NCI-H2171 (cell line): ENCODE data around the gene GMDS.

Experiments
- DNase-seq: peaks from one replicate; lab custom pipeline; 2025; lab: John Stamatoyannopoulos, UW

Gene GMDS

DNA sequence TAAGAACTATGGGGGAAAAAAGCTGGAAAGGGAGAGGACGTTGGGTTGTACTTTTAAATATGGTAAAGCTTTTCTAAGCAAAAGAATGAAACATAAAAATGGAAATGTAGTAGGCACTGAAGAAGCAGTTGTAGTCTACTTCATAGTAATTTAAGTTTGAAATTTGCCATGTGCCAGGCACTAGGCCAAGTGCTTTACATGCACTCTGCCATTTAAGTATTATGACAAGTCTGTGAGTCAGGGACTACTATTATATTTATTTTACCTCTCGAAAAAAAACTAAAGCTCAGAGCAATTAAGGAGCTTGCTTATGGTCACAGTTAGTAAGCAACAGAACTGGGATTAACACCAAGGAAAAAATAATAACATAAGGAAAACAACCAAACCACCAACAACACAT lies 257.8 kb downstream of the GMDS start:
- no peak for DNase-seq

DNA sequence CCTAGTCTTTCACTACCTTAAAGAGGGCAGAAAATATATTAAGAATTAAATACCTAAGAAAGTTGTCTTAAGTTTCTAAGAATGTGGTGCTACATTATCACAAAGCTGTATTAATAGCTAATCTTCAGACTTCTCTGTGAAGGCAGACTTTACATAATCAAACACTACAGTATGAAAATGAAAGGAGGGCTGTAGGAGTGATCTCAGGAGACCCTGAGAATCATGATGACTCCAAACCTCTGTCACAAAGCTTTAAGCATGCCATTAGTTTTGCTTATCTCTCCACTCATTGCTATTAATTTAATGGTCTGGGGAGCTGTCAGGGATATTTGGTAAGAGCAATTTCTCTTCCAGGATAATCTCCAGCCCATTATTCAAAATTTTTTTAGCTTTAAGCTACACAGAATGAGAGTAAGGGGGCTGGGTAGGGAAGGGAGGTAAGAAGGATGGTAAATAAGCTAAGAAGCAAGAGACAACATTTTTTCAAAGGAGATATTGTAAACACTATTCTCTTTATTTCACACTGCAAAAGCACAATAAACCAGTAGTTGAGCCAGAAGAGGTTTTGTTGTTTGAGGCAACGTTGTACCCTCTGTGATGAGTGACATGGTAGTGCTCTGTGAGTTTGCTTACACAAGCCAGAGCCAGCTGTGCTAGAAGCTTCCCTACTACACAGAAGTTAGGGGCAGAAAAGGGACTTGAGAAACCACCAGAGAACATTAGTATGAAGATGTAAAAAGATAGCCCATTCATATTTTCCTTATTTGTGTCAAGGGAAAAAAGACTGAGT lies 258.8 kb downstream of the GMDS start:
- DNase-seq, result no peak

DNA sequence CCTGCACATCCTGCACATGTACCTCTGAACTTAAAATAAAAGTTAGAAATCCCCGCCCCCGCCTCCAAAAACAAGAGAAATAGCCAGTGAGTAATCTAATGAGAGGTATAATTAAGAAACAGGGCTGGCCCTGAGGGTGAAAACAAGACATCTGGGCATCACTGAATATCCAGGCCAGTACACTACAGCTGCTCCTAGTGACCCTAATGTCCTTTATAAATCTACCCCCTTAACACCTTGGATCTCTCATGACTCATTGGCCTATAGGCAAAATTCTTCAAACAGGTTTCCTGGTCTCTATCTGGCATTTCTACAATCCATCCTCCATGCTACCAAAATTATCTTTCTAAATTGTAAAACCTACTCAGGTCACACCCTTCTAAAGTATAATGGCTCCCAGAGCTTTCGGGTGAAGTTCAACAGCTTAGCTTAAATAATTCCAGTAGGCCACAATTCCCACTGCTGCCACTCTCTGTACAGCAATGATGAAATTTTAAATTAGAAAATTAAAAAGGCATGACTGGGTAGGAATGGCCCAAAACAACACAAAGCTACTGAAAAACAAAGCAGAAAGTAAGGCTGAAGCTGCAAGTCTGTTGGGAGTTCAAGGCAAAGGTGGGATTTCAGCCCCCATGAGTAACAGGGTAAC lies 260.9 kb downstream of the GMDS start:
- DNase-seq, result no peak

DNA sequence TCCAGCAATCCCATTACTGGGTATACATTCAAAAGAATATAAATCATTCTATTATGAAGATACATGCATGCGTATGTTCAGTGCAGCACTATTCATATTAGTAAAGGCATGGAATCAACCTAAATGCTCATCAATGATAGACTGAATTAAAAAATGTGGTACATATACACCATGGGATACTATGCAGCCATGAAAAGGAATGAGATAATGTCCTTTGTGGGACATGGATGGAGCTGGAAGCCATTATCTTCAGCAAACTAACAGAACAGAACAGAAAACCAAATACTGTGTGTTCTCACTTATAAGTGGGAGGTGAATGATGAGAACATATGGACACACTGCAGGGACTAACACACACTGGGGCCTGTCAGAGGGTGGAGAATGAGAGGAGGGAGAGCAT lies 261.6 kb downstream of the GMDS start:
- no peak for DNase-seq

DNA sequence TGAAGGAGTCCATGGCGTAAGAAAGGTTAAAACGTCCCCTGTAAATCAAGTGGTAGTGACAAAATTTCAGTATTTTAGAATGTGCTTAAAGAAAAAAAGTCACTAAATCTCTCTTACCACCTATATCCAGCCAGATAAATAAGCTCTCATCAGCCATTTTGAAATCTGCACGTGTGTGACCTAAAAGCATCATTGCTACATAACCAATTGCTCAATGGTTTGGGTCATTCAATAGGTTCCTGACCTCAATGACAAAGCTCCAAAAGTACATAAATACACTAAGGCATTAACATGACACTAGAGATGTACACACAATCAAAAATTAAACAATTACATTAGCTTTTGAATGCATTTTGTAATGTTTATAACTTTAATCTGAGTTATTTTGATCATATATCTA lies 272.4 kb downstream of the GMDS start:
- DNase-seq, result no peak

DNA sequence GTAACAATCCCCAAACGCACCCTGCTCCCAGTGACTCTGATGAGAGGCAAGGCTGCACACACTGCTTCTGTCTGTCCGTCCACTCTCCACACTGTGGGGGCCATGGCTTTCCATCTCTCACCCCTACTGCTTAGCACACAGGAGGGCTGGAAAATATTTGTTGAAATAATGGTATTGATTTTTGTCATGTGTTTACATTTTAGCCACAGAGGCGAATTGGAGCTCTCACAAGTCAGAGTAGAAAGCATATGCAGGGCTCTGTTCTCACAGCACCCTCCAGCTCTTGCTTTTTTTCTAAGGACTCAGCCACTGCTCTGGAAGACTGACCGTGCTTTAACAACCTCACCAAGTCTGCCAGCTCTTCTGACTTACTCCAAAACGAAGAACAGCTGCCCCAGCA lies 273.8 kb downstream of the GMDS start:
- DNase-seq, result no peak

DNA sequence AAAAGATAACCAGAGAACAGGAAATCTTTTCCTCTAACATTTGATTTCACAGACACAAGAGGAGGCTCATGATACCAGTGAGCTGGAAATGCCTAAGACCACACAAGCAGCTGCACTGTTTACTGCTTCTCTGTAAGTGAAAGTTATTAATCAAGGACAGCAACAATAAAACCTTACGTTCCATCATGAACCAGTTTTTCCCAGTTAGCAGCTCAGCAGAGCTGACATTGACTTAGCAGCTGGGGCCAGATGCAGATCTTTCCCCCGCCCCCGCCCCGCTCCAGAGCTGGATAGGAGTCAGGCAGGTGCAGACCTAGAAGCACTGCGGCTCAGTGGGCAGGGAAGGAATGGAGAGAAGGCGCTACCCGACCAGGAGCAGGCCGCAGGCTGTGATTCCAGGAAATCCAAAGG lies 275.2 kb downstream of the GMDS start:
- DNase-seq, result no peak

DNA sequence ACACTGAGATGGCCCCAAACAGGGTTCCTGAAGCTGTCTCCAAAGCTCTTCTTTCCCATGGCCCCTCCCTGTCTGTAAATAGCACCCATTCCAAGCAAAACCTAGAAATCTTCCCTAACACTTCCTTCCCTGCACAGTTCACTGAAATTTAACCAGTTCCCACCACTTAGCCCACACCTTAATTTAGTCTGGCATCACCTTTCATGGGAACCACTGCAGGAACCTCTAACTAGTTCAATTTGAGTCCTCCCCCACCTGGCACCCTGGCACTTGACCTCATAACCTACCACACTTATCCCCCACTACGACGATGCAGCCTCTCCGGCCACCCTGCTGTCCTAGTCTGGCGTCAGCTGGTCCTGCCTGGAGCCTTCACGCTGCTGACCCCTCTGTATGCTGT lies 278.7 kb downstream of the GMDS start:
- no peak for DNase-seq

DNA sequence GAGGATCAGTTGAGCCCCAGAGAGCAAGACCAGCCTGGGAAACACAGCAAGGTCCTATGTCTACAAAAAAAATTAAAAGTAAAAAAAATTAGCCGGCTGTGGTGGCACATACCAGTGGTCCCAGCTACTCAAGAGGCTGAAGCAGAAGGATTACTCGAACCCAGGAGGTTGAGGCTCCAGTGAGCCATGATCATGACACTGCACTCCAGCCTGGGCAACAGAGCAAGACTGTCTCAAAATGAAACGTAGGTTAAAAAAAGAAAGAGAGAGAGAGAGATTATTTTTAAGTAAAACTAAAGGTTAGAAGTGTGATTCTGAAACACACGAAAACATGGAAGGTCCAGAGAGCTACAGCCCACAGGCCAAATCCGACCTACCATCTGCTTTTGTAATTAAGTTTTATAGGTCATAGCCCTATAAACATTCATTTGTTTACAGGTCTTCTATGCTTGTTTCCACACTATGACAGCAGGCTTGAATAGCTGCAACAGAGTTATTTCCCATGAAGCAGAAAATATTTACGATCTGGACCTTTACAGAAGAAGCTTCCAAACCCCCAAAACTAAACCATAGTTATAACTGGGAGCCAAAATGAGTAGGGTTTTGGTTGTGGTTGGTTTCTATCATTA lies 279.7 kb downstream of the GMDS start:
- no peak for DNase-seq

DNA sequence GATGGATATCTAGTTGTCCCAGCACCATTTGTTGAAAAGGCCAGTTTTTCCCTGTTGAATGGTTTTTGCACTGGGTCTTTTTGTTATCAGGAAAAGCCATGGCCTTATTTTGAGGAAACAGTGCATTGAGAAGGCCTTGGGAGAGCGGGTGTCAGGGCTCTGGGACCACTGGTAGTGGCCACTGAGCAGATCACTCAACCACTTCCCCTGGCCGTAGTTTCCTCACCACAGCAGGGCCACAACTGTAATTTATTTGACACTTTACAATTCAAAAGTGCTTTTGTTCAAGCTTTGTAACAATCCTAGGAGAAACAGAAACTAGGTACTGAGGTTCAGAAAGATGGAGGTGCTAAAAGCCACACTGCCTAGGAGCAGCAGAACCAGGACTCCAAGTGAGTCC lies 281.8 kb downstream of the GMDS start:
- no peak for DNase-seq

DNA sequence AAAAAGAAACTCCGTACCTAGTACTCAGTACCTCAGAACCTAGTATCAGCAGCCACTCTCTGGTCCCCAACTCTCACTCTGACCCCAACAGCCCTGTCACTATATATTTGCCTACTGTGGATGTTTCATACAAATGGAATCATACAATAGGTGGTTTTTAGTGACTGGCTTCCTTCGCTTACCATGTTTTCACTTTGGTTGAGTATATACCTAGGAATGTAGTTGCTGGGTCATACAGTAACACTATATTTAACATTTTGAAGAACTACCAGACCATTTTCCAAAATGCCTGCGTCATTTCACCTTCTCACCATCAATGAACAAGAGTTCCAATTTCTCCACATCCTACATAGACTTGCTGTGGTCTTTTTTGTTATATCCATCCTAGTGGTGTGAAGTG lies 283.2 kb downstream of the GMDS start:
- no peak for DNase-seq

DNA sequence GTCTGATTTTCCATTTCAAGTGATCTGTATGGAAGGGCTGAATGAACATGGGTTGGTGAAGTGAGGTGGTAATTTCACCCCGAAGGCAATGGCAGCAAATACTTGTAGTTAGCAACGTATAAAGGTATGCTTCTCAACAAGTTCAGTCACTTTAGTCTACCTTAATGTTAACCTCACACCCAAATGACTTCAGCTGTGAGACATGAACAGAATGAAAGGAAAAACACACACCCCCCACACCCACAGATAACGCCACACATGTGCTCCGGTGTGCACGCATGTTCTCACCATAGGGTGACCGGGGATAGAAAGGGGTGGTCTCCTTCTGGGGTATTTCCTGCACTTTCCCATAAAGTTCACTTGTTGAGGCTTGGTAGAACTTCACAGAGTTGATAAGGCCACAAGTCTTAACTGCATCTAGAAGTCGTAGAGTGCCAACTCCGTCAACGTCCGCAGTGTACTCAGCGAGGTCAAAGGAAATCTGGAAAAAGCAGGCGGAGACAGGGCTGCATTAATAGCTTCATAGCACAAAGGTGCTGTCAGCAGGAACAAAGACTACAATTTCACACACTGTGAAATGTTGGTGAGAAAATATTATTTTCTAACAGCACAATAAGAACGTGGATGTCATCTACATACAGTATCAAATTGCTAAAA lies 284.8 kb downstream of the GMDS start:
- DNase-seq, result no peak

DNA sequence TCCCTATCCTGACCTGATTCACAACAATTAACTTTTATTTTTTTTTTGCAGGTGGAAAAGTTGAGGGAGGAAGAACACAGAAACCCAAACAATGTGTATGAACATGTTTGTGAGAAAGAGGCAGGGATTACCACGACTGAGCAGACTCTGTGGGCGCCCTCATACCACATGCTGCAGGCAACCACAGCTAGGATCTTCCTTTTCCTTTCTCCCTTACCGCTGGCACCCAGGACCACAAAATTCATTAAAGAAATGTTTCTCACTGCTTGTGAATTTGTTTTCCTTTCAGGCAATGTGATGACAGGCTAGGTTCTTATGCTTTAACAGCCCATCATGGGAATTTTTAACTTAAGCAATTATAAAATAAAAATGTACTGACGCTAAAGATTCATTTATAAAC lies 287.1 kb downstream of the GMDS start:
- no peak for DNase-seq

DNA sequence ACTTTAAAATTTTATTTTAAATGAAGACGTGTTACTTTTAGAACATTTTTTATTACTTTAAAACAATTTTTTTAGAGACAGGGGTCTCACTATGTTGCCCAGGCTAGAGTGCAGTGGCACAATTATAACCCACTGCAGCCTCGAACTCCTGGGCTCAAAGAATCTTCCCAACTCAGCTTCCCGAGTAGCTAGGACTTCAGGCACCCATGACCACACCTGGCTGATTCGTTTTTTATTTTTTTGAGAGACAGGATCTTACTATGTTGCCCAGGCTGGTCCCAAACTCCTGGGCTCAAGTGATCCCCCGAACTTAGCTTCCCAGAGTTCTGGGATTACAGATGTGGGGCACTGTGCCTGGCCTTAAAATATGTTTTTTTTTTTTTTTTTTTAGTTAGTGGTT lies 287.7 kb downstream of the GMDS start:
- DNase-seq, result no peak

DNA sequence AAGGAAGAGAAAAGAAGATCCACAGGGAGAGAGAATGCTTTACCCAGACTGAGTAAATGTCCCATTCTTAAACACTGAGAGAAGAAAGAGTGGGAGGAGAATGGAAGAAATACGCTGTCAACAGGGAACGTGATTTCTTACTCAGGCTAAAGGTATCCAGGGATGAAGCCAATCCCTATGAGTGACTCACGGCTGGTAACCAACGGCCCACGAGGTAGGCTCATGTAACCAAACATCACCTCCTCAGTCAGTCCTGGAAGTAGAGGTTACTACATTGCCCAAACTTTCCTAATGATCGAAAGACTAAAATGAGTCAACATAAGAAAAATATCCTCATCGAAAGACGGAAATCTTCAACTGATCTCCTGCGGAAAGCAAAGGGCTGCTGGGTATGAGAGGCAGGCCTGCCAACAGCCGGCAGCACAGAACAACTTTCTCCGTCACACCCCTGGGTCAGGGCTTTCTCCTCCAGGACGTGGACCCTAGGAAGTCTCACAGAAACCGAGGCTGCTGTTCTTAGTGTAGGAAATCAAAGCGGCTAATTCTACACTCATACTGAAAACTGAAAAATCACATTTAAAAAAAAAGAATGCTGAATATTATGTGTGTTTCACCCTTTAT lies 292.6 kb downstream of the GMDS start:
- DNase-seq, result no peak

DNA sequence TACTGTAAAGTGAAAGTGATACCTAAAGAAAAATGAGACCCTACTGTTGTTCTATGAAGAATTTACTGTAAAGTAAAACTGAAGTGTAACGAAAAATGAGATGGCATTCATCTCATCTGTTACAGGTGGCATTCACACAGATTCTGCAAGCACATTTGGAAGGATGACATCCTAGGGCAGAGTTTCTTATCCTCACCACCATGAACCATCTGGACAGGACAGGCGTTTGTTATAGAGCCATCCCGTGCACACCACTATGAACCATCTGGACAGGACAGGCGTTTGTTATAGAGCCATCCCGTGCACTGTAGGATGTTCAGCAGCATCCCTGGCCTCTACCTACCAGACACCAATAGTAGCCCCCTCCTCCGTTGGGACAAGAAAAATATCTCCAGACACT lies 294.8 kb downstream of the GMDS start:
- DNase-seq, result peak; percentile 3

DNA sequence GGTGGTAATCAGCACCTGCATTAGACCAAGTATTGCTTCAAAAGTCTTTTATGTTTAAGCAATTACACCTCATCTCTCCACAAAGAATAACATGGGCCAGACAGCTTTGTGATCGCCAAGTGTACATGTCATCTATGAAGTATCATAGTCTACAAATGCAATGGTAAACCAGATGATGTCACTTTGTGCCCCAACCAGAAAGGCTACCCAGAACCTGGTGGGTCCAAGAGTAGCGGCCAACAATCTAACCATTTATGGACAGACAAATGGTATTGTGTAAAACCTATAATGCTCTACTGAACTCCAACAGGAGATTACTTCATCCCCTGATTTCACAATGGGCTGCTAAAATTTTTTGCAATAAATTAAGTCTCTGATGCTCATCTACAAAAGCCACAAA lies 295.9 kb downstream of the GMDS start:
- no peak for DNase-seq

DNA sequence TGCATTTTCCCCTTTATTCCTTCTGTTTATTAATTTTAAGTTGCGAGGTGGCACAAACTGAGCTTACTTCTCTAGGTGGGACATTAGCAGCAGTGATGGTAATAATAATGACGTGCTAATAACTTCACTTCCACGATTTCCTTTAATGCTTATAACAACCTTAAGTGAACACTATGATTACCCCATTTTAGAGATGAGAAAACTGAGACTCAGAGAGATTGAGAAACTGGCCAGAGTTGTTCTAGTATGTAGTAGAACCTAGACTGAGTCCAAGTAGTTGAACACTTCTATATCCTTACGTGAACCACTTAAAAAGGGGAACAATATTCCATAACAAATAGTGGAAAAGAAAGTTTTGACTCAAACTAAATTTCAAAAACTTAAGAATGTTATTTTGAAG lies 297.5 kb downstream of the GMDS start:
- no peak for DNase-seq

DNA sequence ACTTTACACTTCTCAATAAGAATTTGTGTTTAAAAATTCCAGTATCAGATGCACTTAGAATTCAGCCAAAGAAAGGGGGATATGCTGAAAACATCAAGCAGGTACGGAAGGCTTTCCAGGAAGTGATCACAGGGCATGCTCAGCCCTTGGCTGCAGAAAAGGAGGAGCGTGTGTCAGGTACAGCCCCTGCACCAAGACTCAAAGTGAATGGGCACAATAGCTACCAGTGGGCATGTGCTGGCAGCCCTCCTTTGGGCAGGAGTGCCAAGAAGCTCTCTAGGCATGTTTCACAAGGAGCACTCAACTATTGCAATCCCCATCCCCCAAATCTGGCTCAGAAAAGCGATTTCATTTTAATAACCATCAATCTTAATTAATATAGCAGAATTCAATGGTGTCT lies 298.8 kb downstream of the GMDS start:
- no peak for DNase-seq

DNA sequence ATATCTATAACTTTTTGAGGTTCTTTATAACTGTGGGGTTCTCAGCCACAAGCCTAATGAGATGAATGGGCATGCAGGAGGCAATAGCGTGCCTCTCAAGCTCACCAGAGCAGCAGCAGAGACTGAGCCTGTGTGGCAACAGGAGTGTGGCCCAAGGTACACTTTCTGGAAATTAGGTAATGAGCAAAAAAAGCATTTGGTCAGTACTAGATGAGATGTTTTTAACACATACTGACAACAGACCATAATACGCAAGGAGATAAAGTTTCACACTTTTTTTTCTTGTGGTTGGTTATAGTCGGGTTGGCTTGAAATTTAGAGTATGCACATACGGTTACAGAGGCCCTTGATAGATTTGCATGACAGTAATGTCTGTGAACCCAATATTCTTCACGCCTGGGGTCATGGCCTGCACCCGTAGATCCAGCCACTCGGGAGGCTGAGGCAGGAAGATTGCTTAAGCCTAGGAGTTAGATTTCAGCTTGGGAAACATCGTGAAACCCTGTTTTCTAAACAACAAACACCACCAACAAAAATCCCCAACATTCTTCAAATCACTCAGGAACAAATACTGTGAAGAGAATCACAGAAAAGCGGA lies 300.1 kb downstream of the GMDS start:
- DNase-seq, result no peak

DNA sequence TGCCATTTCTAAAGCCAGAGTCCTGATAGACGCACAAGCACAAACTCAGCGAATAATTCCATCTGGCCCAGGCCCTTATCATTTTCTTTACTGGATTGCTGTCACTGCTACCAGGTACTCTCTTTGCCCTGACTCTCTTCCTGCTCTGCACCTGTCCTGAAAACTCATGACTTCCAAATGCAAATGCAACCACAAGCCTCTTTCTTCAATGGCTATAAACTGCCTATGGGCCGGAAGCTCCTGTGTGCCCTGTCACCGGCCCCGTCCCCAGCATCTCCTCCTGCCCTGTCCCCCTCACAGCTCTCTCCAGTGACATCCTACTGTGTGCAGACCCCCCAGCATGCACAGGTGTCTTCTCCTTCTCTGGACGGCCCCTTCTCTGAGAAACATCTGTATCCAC lies 302.6 kb downstream of the GMDS start:
- no peak for DNase-seq

DNA sequence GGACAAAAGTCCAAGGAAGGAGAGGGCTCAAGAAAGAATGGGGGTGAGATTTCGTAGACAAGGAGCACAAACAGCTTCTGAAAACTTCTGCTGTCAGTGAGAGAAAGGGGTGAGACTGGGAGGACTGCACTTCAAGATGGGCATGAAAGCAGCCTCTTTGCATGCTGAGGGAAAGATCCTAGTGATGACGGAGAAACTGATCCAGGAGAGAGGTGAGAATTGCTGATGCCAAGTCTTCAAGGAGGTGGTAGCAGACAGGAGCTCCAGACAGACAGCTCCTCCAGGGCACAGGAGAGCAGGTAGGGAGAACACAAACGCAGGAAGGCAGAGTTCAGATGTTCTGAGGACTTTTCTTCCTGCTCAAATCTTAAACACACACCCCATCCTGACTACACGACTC lies 303.9 kb downstream of the GMDS start:
- no peak for DNase-seq
